Measurements from ENCODE around the gene PDLIM7. TPM values are rescaled to one million over a fixed set of nuclear protein-coding genes. Genes with fewer than 3 reads are reported as not detected.

Gene PDLIM7
- total and polyA plus RNA-seq, 2 experiments from 2014 or later: 165 to 537 TPM

GRCh38 chr5:177472460-177473442 is 24.7 kb downstream of the PDLIM7 start:
- no peak for TF ChIP-seq CTCF (IDR thresholded peaks at IDR 0.05; ENCODE audit: low read depth, low read length)
- H3K4me3 ChIP-seq: peak overlapping the region; percentile 100
- peaks cover 9% of the 10 kb centered on the region for H3K4me1 ChIP-seq (ENCODE audit: low read depth)
- no peaks in the 10 kb centered on the region for H3K27me3 ChIP-seq
- peaks cover 3% of the 10 kb centered on the region for H3K36me3 ChIP-seq
- no peaks in the 10 kb centered on the region for H3K9me3 ChIP-seq (ENCODE audit: low read depth)
- DNase-seq (ENCODE audit: low read depth in 1 of 2, low spot score in 1 of 2): peak in 1 of 2 donors; percentile 78
- peak overlapping the region; percentile 98 for H3K27ac ChIP-seq

- DNase-seq (ENCODE audit: low read depth in 1 of 2, low spot score in 1 of 2): peak in 1 of 2 donors; percentile 52
- no peaks in the 10 kb centered on the region for H3K9me3 ChIP-seq (ENCODE audit: low read depth)
- TF ChIP-seq CTCF (IDR thresholded peaks at IDR 0.05; ENCODE audit: low read depth, low read length): no peak
- H3K27ac ChIP-seq: no peak overlapping the region
- H3K36me3 ChIP-seq: peaks cover 13% of the 10 kb centered on the region
- H3K4me1 ChIP-seq (ENCODE audit: low read depth): peaks cover 9% of the 10 kb centered on the region
- no peaks in the 10 kb centered on the region for H3K27me3 ChIP-seq
- H3K4me3 ChIP-seq: peak overlapping the region; percentile 100
Measured at GRCh38 chr5:177471610-177472356, 25.6 kb downstream of the PDLIM7 start.

GRCh38 chr5:177470759-177471536 is 26.5 kb downstream of the PDLIM7 start:
- no peaks in the 10 kb centered on the region for H3K9me3 ChIP-seq (ENCODE audit: low read depth)
- H3K4me1 ChIP-seq (ENCODE audit: low read depth): peaks cover 9% of the 10 kb centered on the region
- no peaks in the 10 kb centered on the region for H3K27me3 ChIP-seq
- H3K4me3 ChIP-seq: no peak overlapping the region
- no peak for TF ChIP-seq CTCF (IDR thresholded peaks at IDR 0.05; ENCODE audit: low read depth, low read length)
- H3K27ac ChIP-seq: no peak overlapping the region
- H3K36me3 ChIP-seq: peaks cover 21% of the 10 kb centered on the region
- no peak for DNase-seq (ENCODE audit: low read depth in 1 of 2, low spot score in 1 of 2)

- H3K36me3 ChIP-seq: peaks cover 30% of the 10 kb centered on the region
Measured at GRCh38 chr5:177469750-177470525, 27.5 kb downstream of the PDLIM7 start.

More at GRCh38 chr5:177469750-177470525, 27.5 kb downstream of the PDLIM7 start:
- Histone ChIP-seq H3K4me3 (no peak overlapping the region), H3K27me3 (no peaks in the 10 kb centered on the region), H3K9me3 (ENCODE audit: low read depth) (no peaks in the 10 kb centered on the region), H3K27ac (no peak overlapping the region), H3K4me1 (ENCODE audit: low read depth) (peaks cover 9% of the 10 kb centered on the region)
- TF ChIP-seq CTCF (IDR thresholded peaks at IDR 0.05; ENCODE audit: low read depth, low read length): no peak
- DNase-seq (ENCODE audit: low read depth in 1 of 2, low spot score in 1 of 2): no peak
